GM23338 (cell line): ENCODE data around the gene CPNE7.

ENCODE experiments used
- EZH2 ChIP-seq: fragments of 200-600 bp; sonication (generic); IDR thresholded peaks from one replicate; pipeline ENCODE4 v1.8.0; 2017; ENCODE audit warnings: antibody characterized with exemption, mild to moderate bottlenecking, low read depth; ENCODE audit not compliant: unreplicated experiment
- TF ChIP-seq, protein P1 (sequence below), 2 experiments: fragments of 200-600 bp in 1 of 2; sonication (generic) in 1 of 2; conservative IDR thresholded peaks; 2 replicates each; pipeline versions ENCODE4 v1.5.1 to v1.6.1; 2016 to 2017; ENCODE audit warnings: antibody characterized with exemption in 2 of 2, low read depth in 2 of 2, mild to moderate bottlenecking in 2 of 2, moderate library complexity in 1 of 2

DNA sequence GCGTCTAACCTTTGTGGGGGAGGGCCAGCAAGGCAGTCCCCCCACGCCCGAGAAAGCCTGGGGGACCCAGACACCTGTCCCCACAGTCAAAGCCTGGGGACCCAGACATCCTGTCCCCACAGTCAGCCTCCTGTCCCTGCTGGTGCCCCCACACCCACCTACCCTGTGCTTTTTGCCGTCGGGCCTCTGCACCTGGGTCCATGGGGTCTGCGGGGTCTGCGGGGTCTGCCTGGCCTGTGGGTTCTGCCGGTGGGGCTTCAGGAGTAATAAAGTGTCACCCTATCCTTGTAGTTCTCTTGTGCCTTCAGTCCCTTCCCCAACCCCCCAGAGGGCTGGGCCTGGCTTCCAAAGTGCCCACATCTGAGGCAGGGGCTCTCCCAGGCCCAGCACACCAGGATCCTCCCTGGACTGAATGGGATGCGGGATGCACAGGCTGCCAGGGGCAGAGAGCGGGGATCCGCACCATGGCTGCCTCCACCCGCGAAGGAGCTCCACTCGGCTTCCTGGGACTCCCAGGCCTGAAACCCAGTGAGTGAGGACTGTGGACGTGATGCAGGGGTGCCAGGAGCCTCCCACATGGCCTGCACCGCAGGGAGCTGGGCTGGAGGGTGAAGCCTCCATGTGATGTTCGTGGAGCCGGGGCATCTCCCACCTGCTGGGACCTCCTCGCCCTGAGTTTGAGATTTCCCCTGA, 21.5 kb downstream of the CPNE7 start:
- TF ChIP-seq, protein P1, sequence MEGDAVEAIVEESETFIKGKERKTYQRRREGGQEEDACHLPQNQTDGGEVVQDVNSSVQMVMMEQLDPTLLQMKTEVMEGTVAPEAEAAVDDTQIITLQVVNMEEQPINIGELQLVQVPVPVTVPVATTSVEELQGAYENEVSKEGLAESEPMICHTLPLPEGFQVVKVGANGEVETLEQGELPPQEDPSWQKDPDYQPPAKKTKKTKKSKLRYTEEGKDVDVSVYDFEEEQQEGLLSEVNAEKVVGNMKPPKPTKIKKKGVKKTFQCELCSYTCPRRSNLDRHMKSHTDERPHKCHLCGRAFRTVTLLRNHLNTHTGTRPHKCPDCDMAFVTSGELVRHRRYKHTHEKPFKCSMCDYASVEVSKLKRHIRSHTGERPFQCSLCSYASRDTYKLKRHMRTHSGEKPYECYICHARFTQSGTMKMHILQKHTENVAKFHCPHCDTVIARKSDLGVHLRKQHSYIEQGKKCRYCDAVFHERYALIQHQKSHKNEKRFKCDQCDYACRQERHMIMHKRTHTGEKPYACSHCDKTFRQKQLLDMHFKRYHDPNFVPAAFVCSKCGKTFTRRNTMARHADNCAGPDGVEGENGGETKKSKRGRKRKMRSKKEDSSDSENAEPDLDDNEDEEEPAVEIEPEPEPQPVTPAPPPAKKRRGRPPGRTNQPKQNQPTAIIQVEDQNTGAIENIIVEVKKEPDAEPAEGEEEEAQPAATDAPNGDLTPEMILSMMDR (conservative IDR thresholded peaks at IDR 0.05; ENCODE audit: low read depth in 2 of 2): no peak
- TF ChIP-seq EZH2: no peak
